ENCODE results near the gene KIR3DL2.
"Not testable (repeated sequence)": the region's sequence is repeated elsewhere in the genome, so short reads cannot be mapped to it uniquely, and the experiment has no call there.

DNA sequence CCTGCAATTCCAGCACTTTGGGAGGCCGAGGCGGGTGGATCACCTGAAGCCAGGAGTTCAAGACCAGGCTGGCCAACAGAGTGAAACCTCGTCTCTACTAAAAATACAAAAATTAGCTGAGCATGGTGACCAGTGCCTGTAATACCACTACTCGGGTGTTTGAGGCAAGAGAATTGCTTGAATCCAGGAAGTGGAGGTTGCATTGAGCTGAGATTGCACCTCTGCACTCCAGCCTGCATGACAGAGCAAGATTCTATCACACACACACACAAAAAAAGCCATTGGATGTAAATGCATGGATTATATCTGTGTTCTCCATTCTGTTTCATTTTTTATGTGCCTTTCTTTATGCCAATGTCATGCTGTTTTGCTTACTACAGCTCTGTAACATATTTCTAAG, 25.8 kb upstream of the KIR3DL2 start:
- TF ChIP-seq, protein P1, sequence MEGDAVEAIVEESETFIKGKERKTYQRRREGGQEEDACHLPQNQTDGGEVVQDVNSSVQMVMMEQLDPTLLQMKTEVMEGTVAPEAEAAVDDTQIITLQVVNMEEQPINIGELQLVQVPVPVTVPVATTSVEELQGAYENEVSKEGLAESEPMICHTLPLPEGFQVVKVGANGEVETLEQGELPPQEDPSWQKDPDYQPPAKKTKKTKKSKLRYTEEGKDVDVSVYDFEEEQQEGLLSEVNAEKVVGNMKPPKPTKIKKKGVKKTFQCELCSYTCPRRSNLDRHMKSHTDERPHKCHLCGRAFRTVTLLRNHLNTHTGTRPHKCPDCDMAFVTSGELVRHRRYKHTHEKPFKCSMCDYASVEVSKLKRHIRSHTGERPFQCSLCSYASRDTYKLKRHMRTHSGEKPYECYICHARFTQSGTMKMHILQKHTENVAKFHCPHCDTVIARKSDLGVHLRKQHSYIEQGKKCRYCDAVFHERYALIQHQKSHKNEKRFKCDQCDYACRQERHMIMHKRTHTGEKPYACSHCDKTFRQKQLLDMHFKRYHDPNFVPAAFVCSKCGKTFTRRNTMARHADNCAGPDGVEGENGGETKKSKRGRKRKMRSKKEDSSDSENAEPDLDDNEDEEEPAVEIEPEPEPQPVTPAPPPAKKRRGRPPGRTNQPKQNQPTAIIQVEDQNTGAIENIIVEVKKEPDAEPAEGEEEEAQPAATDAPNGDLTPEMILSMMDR (IDR thresholded peaks at IDR 0.05 in 4 of 5, conservative IDR thresholded peaks at IDR 0.05 in 1 of 5) = not testable (repeated sequence)
- not testable (repeated sequence) for TF ChIP-seq POLR2A (IDR thresholded peaks at IDR 0.05)
